ENCODE measurements around the gene RBM19.

GRCh38 chr12:113833422-113833821 is 132.7 kb downstream of the RBM19 start:
- TF ChIP-seq, protein P1, sequence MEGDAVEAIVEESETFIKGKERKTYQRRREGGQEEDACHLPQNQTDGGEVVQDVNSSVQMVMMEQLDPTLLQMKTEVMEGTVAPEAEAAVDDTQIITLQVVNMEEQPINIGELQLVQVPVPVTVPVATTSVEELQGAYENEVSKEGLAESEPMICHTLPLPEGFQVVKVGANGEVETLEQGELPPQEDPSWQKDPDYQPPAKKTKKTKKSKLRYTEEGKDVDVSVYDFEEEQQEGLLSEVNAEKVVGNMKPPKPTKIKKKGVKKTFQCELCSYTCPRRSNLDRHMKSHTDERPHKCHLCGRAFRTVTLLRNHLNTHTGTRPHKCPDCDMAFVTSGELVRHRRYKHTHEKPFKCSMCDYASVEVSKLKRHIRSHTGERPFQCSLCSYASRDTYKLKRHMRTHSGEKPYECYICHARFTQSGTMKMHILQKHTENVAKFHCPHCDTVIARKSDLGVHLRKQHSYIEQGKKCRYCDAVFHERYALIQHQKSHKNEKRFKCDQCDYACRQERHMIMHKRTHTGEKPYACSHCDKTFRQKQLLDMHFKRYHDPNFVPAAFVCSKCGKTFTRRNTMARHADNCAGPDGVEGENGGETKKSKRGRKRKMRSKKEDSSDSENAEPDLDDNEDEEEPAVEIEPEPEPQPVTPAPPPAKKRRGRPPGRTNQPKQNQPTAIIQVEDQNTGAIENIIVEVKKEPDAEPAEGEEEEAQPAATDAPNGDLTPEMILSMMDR (IDR thresholded peaks at IDR 0.05; ENCODE audit: insufficient read depth, low read length) = no peak
- no peak for TF ChIP-seq POLR2AphosphoS5 (IDR thresholded peaks at IDR 0.05; ENCODE audit: low read depth)
- no peak for TF ChIP-seq REST (IDR thresholded peaks at IDR 0.05; ENCODE audit: insufficient replicate concordance, low read depth)
- TF ChIP-seq SPI1 (IDR thresholded peaks at IDR 0.05; ENCODE audit: borderline replicate concordance, low read depth) = no peak

Data from HL-60 (cell line).